ENCODE results near the gene TMED10.

DNA sequence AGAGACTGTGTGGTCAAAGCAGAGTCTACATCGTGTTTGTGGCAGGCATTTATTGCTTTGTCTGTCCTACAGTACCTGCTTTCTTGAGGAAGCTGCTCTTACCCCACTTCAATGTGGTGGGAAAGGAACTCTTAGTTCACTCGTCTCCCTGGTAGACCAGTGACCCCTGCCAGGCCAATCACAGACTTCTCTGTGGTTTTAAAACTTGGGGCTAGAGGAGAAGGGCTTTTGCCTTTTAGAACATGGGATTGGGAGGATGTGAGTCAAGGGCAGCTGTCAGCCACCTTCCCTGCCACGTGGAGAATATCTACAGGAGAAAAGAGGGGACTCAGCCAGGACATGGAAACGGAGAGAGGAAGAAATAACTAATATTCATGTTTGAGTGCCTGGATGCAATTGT is 36.8 kb upstream of the TMED10 start:
- TF ChIP-seq CREB1 (IDR thresholded peaks at IDR 0.05; ENCODE audit: low read depth), result no peak
- no peak for TF ChIP-seq TEAD4 (IDR thresholded peaks at IDR 0.05)
- TF ChIP-seq, protein P1, sequence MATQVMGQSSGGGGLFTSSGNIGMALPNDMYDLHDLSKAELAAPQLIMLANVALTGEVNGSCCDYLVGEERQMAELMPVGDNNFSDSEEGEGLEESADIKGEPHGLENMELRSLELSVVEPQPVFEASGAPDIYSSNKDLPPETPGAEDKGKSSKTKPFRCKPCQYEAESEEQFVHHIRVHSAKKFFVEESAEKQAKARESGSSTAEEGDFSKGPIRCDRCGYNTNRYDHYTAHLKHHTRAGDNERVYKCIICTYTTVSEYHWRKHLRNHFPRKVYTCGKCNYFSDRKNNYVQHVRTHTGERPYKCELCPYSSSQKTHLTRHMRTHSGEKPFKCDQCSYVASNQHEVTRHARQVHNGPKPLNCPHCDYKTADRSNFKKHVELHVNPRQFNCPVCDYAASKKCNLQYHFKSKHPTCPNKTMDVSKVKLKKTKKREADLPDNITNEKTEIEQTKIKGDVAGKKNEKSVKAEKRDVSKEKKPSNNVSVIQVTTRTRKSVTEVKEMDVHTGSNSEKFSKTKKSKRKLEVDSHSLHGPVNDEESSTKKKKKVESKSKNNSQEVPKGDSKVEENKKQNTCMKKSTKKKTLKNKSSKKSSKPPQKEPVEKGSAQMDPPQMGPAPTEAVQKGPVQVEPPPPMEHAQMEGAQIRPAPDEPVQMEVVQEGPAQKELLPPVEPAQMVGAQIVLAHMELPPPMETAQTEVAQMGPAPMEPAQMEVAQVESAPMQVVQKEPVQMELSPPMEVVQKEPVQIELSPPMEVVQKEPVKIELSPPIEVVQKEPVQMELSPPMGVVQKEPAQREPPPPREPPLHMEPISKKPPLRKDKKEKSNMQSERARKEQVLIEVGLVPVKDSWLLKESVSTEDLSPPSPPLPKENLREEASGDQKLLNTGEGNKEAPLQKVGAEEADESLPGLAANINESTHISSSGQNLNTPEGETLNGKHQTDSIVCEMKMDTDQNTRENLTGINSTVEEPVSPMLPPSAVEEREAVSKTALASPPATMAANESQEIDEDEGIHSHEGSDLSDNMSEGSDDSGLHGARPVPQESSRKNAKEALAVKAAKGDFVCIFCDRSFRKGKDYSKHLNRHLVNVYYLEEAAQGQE (IDR thresholded peaks at IDR 0.05; ENCODE audit: low read depth), result no peak
- no peak for TF ChIP-seq TAF1 (IDR thresholded peaks at IDR 0.05; ENCODE audit: low read depth)
- no peak for TF ChIP-seq EGR1 (IDR thresholded peaks at IDR 0.05)
- TF ChIP-seq, protein P2, sequence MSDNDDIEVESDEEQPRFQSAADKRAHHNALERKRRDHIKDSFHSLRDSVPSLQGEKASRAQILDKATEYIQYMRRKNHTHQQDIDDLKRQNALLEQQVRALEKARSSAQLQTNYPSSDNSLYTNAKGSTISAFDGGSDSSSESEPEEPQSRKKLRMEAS (IDR thresholded peaks at IDR 0.05), result no peak
- no peak for TF ChIP-seq ZBTB7A (IDR thresholded peaks at IDR 0.05; ENCODE audit: low read depth)
